Stimulated activated CD4-positive, alpha-beta T cell treated with anti-CD3 and anti-CD28 coated beads, Interleukin-12 subunit alpha, Interleukin-12 subunit beta, amount 100 ng/mL, for 24 hours (primary cell): ENCODE results near the gene LRRC10B.

Source experiments
- DNase-seq, 2 experiments: peaks; one replicate each; pipeline ENCODE4 v3.0.0-alpha.2; 2020; ENCODE audit warnings: low read depth in 2 of 2

The LRRC10B gene

GRCh38 chr11:61509043-61510029 is 787 bp downstream of the LRRC10B start:
- peak; percentile 52 to 67 for DNase-seq

GRCh38 chr11:61510166-61510919 is 1.8 kb downstream of the LRRC10B start:
- no peak for DNase-seq

- DNase-seq, result no peak
Measured at GRCh38 chr11:61510974-61511373, 2.4 kb downstream of the LRRC10B start.

- no peak for DNase-seq
Measured at GRCh38 chr11:61511383-61511782, 2.8 kb downstream of the LRRC10B start.

- no peak for DNase-seq
Measured at GRCh38 chr11:61512435-61512834, 3.9 kb downstream of the LRRC10B start.

GRCh38 chr11:61513143-61513765 is 4.7 kb downstream of the LRRC10B start:
- DNase-seq, result no peak

- DNase-seq, result no peak
Measured at GRCh38 chr11:61514050-61514917, 5.7 kb downstream of the LRRC10B start.

GRCh38 chr11:61515686-61516085 is 7.1 kb downstream of the LRRC10B start:
- DNase-seq, result no peak

- no peak for DNase-seq
Measured at GRCh38 chr11:61516191-61516590, 7.6 kb downstream of the LRRC10B start.

GRCh38 chr11:61516675-61517572 is 8.4 kb downstream of the LRRC10B start:
- peak in 1 of 2 experiments; percentile 40 for DNase-seq

GRCh38 chr11:61518032-61518795 is 9.7 kb downstream of the LRRC10B start:
- no peak for DNase-seq

GRCh38 chr11:61522881-61523280 is 14.3 kb downstream of the LRRC10B start:
- no peak for DNase-seq

- DNase-seq, result no peak
Measured at GRCh38 chr11:61524446-61524845, 15.9 kb downstream of the LRRC10B start.

- no peak for DNase-seq
Measured at GRCh38 chr11:61524963-61525587, 16.5 kb downstream of the LRRC10B start.

- DNase-seq, result no peak
Measured at GRCh38 chr11:61526229-61526628, 17.7 kb downstream of the LRRC10B start.

- no peak for DNase-seq
Measured at GRCh38 chr11:61526956-61527731, 18.6 kb downstream of the LRRC10B start.

- no peak for DNase-seq
Measured at GRCh38 chr11:61528114-61528513, 19.6 kb downstream of the LRRC10B start.

- DNase-seq, result no peak
Measured at GRCh38 chr11:61529537-61530225, 21.1 kb downstream of the LRRC10B start.
